A549 (cell line): Measurements from ENCODE around the gene ZNF581.

ENCODE experiments used
- CTCF ChIP-seq: fragments of >200 bp; sonication (Bioruptor Twin); formaldehyde crosslinking; IDR thresholded peaks from 3 replicates; pipeline ENCODE4 v1.5.1; 2016
- EP300 ChIP-seq, 2 experiments: fragments of >200 bp; sonication (Bioruptor Twin); formaldehyde crosslinking; IDR thresholded peaks; 2 replicates in 1 of 2; 3 replicates in 1 of 2; pipeline ENCODE4 v1.6.1; 2016 to 2017
- JUNB ChIP-seq: fragments of >200 bp; sonication (Bioruptor Twin); formaldehyde crosslinking; IDR thresholded peaks from 2 replicates; pipeline ENCODE4 v1.6.1; 2016
- KDM5A ChIP-seq: fragments of 200-600 bp; sonication (generic); IDR thresholded peaks from 2 replicates; pipeline ENCODE4 v1.6.1; 2016; ENCODE audit warnings: antibody characterized with exemption, mild to moderate bottlenecking
- POLR2A ChIP-seq: IDR thresholded peaks from 2 replicates; pipeline ENCODE4 v1.6.1; 2012; ENCODE audit warnings: mild to moderate bottlenecking, low read length
- POLR2AphosphoS2 ChIP-seq: conservative IDR thresholded peaks from 2 replicates; pipeline ENCODE4 v1.6.1; 2012; ENCODE audit warnings: low read length, improper control_type of control experiment, inconsistent platforms
- REST ChIP-seq: fragments of 200-600 bp; sonication (generic); IDR thresholded peaks from 2 replicates; pipeline ENCODE4 v1.6.1; 2016; ENCODE audit warnings: antibody characterized with exemption, mild to moderate bottlenecking, moderate library complexity
- USF2 ChIP-seq: fragments of 450-650 bp; IDR thresholded peaks from 2 replicates; pipeline ENCODE4 v1.6.1; 2014; ENCODE audit warnings: antibody characterized with exemption

DNA sequence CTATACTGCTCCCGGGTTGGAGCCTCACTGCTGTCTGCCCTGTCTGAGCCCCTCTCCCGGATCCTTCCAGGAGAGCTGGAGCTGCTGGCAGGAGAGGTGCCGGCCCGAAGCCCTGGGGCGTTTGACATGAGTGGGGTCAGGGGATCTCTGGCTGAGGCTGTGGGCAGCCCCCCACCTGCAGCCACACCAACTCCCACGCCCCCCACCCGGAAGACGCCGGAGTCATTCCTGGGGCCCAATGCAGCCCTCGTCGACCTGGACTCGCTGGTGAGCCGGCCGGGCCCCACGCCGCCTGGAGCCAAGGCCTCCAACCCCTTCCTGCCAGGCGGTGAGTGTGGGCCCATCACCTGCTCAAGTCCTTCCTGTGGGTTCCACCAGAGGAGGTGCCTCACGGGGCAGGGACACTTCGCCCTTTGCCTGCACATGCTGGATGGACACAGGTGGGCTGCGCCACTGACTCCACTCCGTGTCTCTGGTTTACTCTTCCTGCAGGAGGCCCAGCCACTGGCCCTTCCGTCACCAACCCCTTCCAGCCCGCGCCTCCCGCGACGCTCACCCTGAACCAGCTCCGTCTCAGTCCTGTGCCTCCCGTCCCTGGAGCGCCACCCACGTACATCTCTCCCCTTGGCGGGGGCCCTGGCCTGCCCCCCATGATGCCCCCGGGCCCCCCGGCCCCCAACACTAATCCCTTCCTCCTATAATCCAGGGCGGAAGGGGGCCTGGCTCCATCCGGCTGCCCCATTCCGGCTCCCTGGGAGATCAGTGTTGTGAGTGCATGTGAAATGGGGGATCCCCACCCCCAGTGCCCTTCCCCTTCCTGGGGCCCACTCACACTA lies 51.4 kb downstream of the ZNF581 start:
- TF ChIP-seq POLR2A (no peak), EP300 (IDR thresholded peaks at IDR 0.05) (no peak), CTCF (no peak), KDM5A (no peak), POLR2AphosphoS2 (no peak), USF2 (no peak), REST (no peak), JUNB (no peak)
